Neural crest cell (in vitro differentiated cells): ENCODE results near the gene SMIM20. TPM values are rescaled to one million over a fixed set of nuclear protein-coding genes. Genes with fewer than 3 reads are reported as not detected.

ENCODE experiments used
- DNase-seq: peaks from one replicate; pipeline ENCODE4 v3.0.0; 2021; ENCODE audit warnings: low read depth, mixed read lengths, low spot score
- H3K27ac Mint-ChIP-seq: one replicate; pipeline ENCODE4 v1.8.0; 2021; ENCODE audit warnings: mild to moderate bottlenecking, mixed read lengths; ENCODE audit not compliant: unreplicated experiment
- H3K27me3 Mint-ChIP-seq: 2 replicates; pipeline ENCODE4 v1.8.0; 2021; ENCODE audit warnings: low read depth, mild to moderate bottlenecking, mixed read lengths
- H3K36me3 Mint-ChIP-seq: 2 replicates; pipeline ENCODE4 v1.8.0; 2021; ENCODE audit warnings: low read depth, mild to moderate bottlenecking, mixed read lengths
- H3K4me1 Mint-ChIP-seq: 2 replicates; pipeline ENCODE4 v1.8.0; 2021; ENCODE audit warnings: mixed read lengths
- H3K4me3 Mint-ChIP-seq: one replicate; pipeline ENCODE4 v1.8.0; 2021; ENCODE audit warnings: mild to moderate bottlenecking, mixed read lengths
- H3K9me3 Mint-ChIP-seq: 2 replicates; pipeline ENCODE4 v1.8.0; 2021; ENCODE audit warnings: mixed read lengths
- CTCF ChIP-seq: fragments of 200-600 bp; sonication (generic); conservative IDR thresholded peaks from 2 replicates; pipeline ENCODE4 v1.5.0; 2021; ENCODE audit warnings: antibody characterized with exemption, mild to moderate bottlenecking
- total RNA-seq: library from RNA; stranded (reverse); gene quantifications from 2 replicates; pipeline ENCODE4 v1.2.1, GENCODE V29; 2021

The SMIM20 gene
- total RNA-seq, 1 donor from 2014 or later = 24.9 TPM

GRCh38 chr4:25958110-25958509 is 44.1 kb downstream of the SMIM20 start:
- no peak for DNase-seq
- no peak for TF ChIP-seq CTCF
- Mint-ChIP-seq H3K9me3 (no peaks in the 10 kb centered on the region), H3K27ac (no peak overlapping the region), H3K4me3 (no peak overlapping the region), H3K4me1 (peaks cover 11% of the 10 kb centered on the region), H3K36me3 (no peaks in the 10 kb centered on the region), H3K27me3 (no peaks in the 10 kb centered on the region)

GRCh38 chr4:25962393-25962792 is 48.4 kb downstream of the SMIM20 start:
- Mint-ChIP-seq H3K27me3 (no peaks in the 10 kb centered on the region), H3K4me3 (no peak overlapping the region), H3K27ac (no peak overlapping the region), H3K9me3 (peaks cover 2% of the 10 kb centered on the region), H3K36me3 (no peaks in the 10 kb centered on the region), H3K4me1 (peaks cover 36% of the 10 kb centered on the region)
- DNase-seq = no peak
- TF ChIP-seq CTCF = no peak

- Mint-ChIP-seq H3K4me1 (peaks cover 46% of the 10 kb centered on the region), H3K9me3 (peaks cover 2% of the 10 kb centered on the region), H3K36me3 (no peaks in the 10 kb centered on the region), H3K27me3 (no peaks in the 10 kb centered on the region), H3K4me3 (peak overlapping the region; percentile 24), H3K27ac (peak overlapping the region; percentile 96)
- no peak for DNase-seq
- no peak for TF ChIP-seq CTCF
Observed at GRCh38 chr4:25965629-25966028, 51.6 kb downstream of the SMIM20 start.

GRCh38 chr4:25966171-25966570 is 52.2 kb downstream of the SMIM20 start:
- DNase-seq = no peak
- H3K4me1 Mint-ChIP-seq = peaks cover 46% of the 10 kb centered on the region
- TF ChIP-seq CTCF = no peak
- H3K4me3 Mint-ChIP-seq = no peak overlapping the region
- H3K9me3 Mint-ChIP-seq = peaks cover 2% of the 10 kb centered on the region
- H3K27ac Mint-ChIP-seq = peak overlapping the region; percentile 9
- no peaks in the 10 kb centered on the region for H3K36me3 Mint-ChIP-seq
- no peaks in the 10 kb centered on the region for H3K27me3 Mint-ChIP-seq

- no peak for DNase-seq
- no peaks in the 10 kb centered on the region for H3K36me3 Mint-ChIP-seq
- H3K27ac Mint-ChIP-seq = no peak overlapping the region
- H3K27me3 Mint-ChIP-seq = no peaks in the 10 kb centered on the region
- H3K4me1 Mint-ChIP-seq = peaks cover 36% of the 10 kb centered on the region
- no peak for TF ChIP-seq CTCF
- no peak overlapping the region for H3K4me3 Mint-ChIP-seq
- peaks cover 5% of the 10 kb centered on the region for H3K9me3 Mint-ChIP-seq
Observed at GRCh38 chr4:25969374-25970155, 55.5 kb downstream of the SMIM20 start.
